IMR-90 (cell line): ENCODE results near the gene STXBP4. TPM values are rescaled to one million over a fixed set of nuclear protein-coding genes. Genes with fewer than 3 reads are reported as not detected.
A peak's percentile ranks its signal among the peaks of the same experiment; 100 is the strongest.

ENCODE experiments used
- ATAC-seq: fragments of 200-7000 bp; cut with Tn5 transposase; 2 replicates; pipeline ENCODE4 v1.9.1; 2020; ENCODE audit warnings: low read depth, mild to moderate bottlenecking, moderate library complexity
- BruUV-seq: library from RNA; stranded (reverse); fragments of 400-500 nt; replicated peaks from 2 replicates; lab custom pipeline; 2021; lab: Mats Ljungman, UMichigan
- CTCF ChIA-PET: fragments of 300-600 bp; formaldehyde crosslinking; extraction: SDS; loops from one replicate; lab custom pipeline; 2021; ENCODE audit warnings: antibody characterized with exemption; lab: Yijun Ruan, JAX
- POLR2A ChIA-PET: fragments of 300-600 bp; sonication (Branson Sonifier 250); formaldehyde crosslinking; loops from one replicate; lab custom pipeline; 2022; ENCODE audit warnings: antibody characterized with exemption; ENCODE audit not compliant: unreplicated experiment; lab: Charles Lee
- DNase-seq: peaks from one replicate; pipeline ENCODE4 v3.0.0; 2013
- H2AFZ ChIP-seq: replicated peaks from 2 replicates; pipeline ENCODE3; 2013; ENCODE audit warnings: low read length, mild to moderate bottlenecking; ENCODE audit not compliant: poor library complexity
- H2AK5ac ChIP-seq: 2 replicates; pipeline ENCODE4 v1.6.1; 2013; ENCODE audit warnings: low read depth, low read length, inconsistent platforms
- H2AK9ac ChIP-seq: replicated peaks from 2 replicates; pipeline ENCODE3; 2013; ENCODE audit warnings: mild to moderate bottlenecking, low read depth, low read length, moderate library complexity; ENCODE audit not compliant: poor library complexity
- H2BK120ac ChIP-seq: 2 replicates; pipeline ENCODE4 v1.6.1; 2013; ENCODE audit warnings: low read depth, low read length, inconsistent platforms
- H2BK15ac ChIP-seq: 3 replicates; pipeline ENCODE4 v1.6.1; 2013; ENCODE audit warnings: low read depth, low read length, inconsistent platforms
- H2BK20ac ChIP-seq: 2 replicates; pipeline ENCODE4 v1.6.1; 2013; ENCODE audit warnings: low read depth, mild to moderate bottlenecking, inconsistent platforms, low read length, moderate library complexity
- H2BK5ac ChIP-seq: 2 replicates; pipeline ENCODE4 v1.6.1; 2013; ENCODE audit warnings: mild to moderate bottlenecking, low read depth, low read length, inconsistent platforms; ENCODE audit not compliant: poor library complexity, severe bottlenecking
- H3K14ac ChIP-seq: replicated peaks from 2 replicates; pipeline ENCODE4 v1.6.1; 2013; ENCODE audit warnings: low read depth, low read length, inconsistent platforms
- H3K18ac ChIP-seq: 2 replicates; pipeline ENCODE4 v1.6.1; 2013; ENCODE audit warnings: low read depth, low read length, control low read depth
- H3K23ac ChIP-seq: 2 replicates; pipeline ENCODE4 v1.6.1; 2013; ENCODE audit warnings: low read depth, low read length, inconsistent platforms
- H3K27ac ChIP-seq: 2 replicates; pipeline ENCODE4 v1.5.1; 2013; ENCODE audit warnings: mild to moderate bottlenecking, control low read depth, low read length; ENCODE audit not compliant: insufficient read depth
- H3K27me3 ChIP-seq: 2 replicates; pipeline ENCODE4 v1.6.1; 2013; ENCODE audit warnings: low read length; ENCODE audit not compliant: control insufficient read depth, insufficient read depth
- H3K36me3 ChIP-seq: 2 replicates; pipeline ENCODE4 v1.6.1; 2013; ENCODE audit warnings: low read length, mixed read lengths; ENCODE audit not compliant: control insufficient read depth, insufficient read depth
- H3K4ac ChIP-seq: 2 replicates; pipeline ENCODE4 v1.6.1; 2013; ENCODE audit warnings: low read depth, low read length, inconsistent platforms
- H3K4me1 ChIP-seq: 2 replicates; pipeline ENCODE4 v1.6.1; 2013; ENCODE audit warnings: low read length, mixed read lengths; ENCODE audit not compliant: control insufficient read depth, insufficient read depth
- H3K4me2 ChIP-seq: 2 replicates; pipeline ENCODE4 v1.6.1; 2013; ENCODE audit warnings: low read depth, mild to moderate bottlenecking, control low read depth, low read length, moderate library complexity
- H3K4me3 ChIP-seq: 2 replicates; pipeline ENCODE4 v1.5.1; 2013; ENCODE audit warnings: low read depth, mild to moderate bottlenecking, control low read depth, low read length, moderate library complexity; ENCODE audit not compliant: insufficient read depth
- H3K56ac ChIP-seq: 2 replicates; pipeline ENCODE4 v1.6.1; 2013; ENCODE audit warnings: low read length, inconsistent platforms; ENCODE audit not compliant: insufficient read depth; ENCODE audit errors: extremely low read depth
- H3K79me1 ChIP-seq, 2 experiments: 2 replicates each; pipeline ENCODE4 v1.6.1; 2013; ENCODE audit warnings: low read length in 2 of 2, inconsistent platforms in 1 of 2, low read depth in 1 of 2
- H3K9ac ChIP-seq: 2 replicates; pipeline ENCODE4 v1.6.1; 2013; ENCODE audit warnings: low read depth, low read length, control low read depth
- H3K9me1 ChIP-seq: 2 replicates; pipeline ENCODE4 v1.6.1; 2013; ENCODE audit warnings: low read length, inconsistent platforms; ENCODE audit not compliant: insufficient read depth
- H3K9me3 ChIP-seq: 2 replicates; pipeline ENCODE4 v1.6.1; 2013; ENCODE audit warnings: low read length; ENCODE audit not compliant: control insufficient read depth, insufficient read depth
- H4K20me1 ChIP-seq: 2 replicates; pipeline ENCODE4 v1.6.1; 2013; ENCODE audit warnings: low read length, inconsistent platforms; ENCODE audit not compliant: insufficient read depth
- H4K5ac ChIP-seq: 2 replicates; pipeline ENCODE4 v1.6.1; 2013; ENCODE audit warnings: mild to moderate bottlenecking, low read depth, low read length, control low read depth
- H4K8ac ChIP-seq, 2 experiments: 2 replicates each; pipeline ENCODE4 v1.6.1; 2013; ENCODE audit warnings: low read depth in 2 of 2, low read length in 2 of 2, control low read depth in 1 of 2, inconsistent platforms in 1 of 2
- H4K91ac ChIP-seq: 2 replicates; pipeline ENCODE4 v1.6.1; 2013; ENCODE audit warnings: low read depth, low read length, inconsistent platforms; ENCODE audit not compliant: insufficient read depth
- CEBPB ChIP-seq: IDR thresholded peaks from 2 replicates; pipeline ENCODE4 v1.6.1; 2012; ENCODE audit warnings: low read depth, low read length, improper control_type of control experiment
- FOS ChIP-seq: fragments of 150-350 bp; IDR thresholded peaks from 2 replicates; pipeline ENCODE4 v1.6.1; 2016; ENCODE audit warnings: low read depth, low read length
- MAZ ChIP-seq: IDR thresholded peaks from 2 replicates; pipeline ENCODE4 v1.6.1; 2012; ENCODE audit warnings: low read depth, mild to moderate bottlenecking, low read length, improper control_type of control experiment, moderate library complexity, borderline replicate concordance
- whole genome bisulfite sequencing, 2 experiments: methylation state at CpG; one replicate each; pipeline versions ENCODE4 v1.1.5 to v1.1.7; 2013; ENCODE audit warnings: missing lambda C conversion rate in 2 of 2; ENCODE audit not compliant: insufficient read length in 1 of 2; ENCODE audit errors: extremely low coverage in 2 of 2; 5-methylcytosine and 5-hydroxymethylcytosine counted together
- dilution Hi-C: fragments of 300-500 bp; cut with HindIII; formaldehyde crosslinking; loops from one replicate; pipeline ENCODE4 v1.14.3; 2018; ENCODE audit warnings: low sequenced_read_pairs; ENCODE audit not compliant: unreplicated experiment
- in situ Hi-C: fragments of 300-500 bp; cut with MboI; formaldehyde crosslinking; loops from 3 replicates; pipeline ENCODE4 v1.14.3; 2019; ENCODE audit warnings: low sequenced_read_pairs, inconsistent platforms, mixed read lengths
- intact Hi-C: fragments of 100-400 bp; cut with micrococcal nuclease; formaldehyde crosslinking; loops from 2 replicates; pipeline ENCODE4 v1.10.0; 2022
- polyA plus RNA-seq, 3 experiments: library from polyadenylated mRNA; depleted of rRNA; stranded (reverse); fragments of >200 nt; gene quantifications; 2 replicates each; pipeline ENCODE4 v1.2.3, GENCODE V29; 2012; ENCODE audit warnings: low replicate concordance in 1 of 3
- total RNA-seq: library from RNA; depleted of rRNA; stranded (reverse); fragments of >200 nt; gene quantifications from 2 replicates; pipeline ENCODE4 v1.2.3, GENCODE V29; 2012

The STXBP4 gene
- total and polyA plus RNA-seq, 2 of the 4 experiments (the other 2 are of a cell fraction): 4.1 to 20.4 TPM

- Histone ChIP-seq H2AK9ac (no peak overlapping the region), H2BK5ac (no peak overlapping the region), H3K9me3 (no peaks in the 10 kb centered on the region), H3K36me3 (no peaks in the 10 kb centered on the region), H4K8ac (no peak overlapping the region), H3K18ac (peak overlapping the region; percentile 38; the same call in 1 of the 2 replicates), H2AK5ac (no peak overlapping the region), H3K4me3 (no peak overlapping the region), H4K5ac (no peak overlapping the region), H2AFZ (no peak overlapping the region), H2BK15ac (no peak overlapping the region), H4K20me1 (no peaks in the 10 kb centered on the region), H3K9me1 (peaks cover 5% of the 10 kb centered on the region; the same call in 1 of the 2 replicates), H3K56ac (no peak overlapping the region), H2BK120ac (peak overlapping the region; percentile 39; the same call in 1 of the 2 replicates), H3K79me1 (no peaks in the 10 kb centered on the region), H3K9ac (no peak overlapping the region), H3K14ac (no peak overlapping the region), H4K91ac (no peak overlapping the region), H3K27ac (no peak overlapping the region), H3K27me3 (no peaks in the 10 kb centered on the region), H3K4ac (no peak overlapping the region), H3K4me2 (peak overlapping the region; percentile 20; the same call in 1 of the 2 replicates), H3K4me1 (peaks cover 4% of the 10 kb centered on the region), H2BK20ac (peak overlapping the region; percentile 27), H3K23ac (no peak overlapping the region)
- peak; percentile 86 for ATAC-seq
- no CpG with 5 or more reads among the region's 7 CpGs for WGBS, 2 experiments
- peak; percentile 95 for DNase-seq
- BruUV-seq: no TSS peak
- ChIA-PET CTCF (interaction anchor here (0.6 kb wide), 3 partner anchors 11 to 160 kb away, joined by 3 to 7 read pairs (median 3); no protein-coding TSS in a partner anchor), POLR2A (no interaction called here)
- intact Hi-C loops: no loop called here
- in situ Hi-C loops: no loop called here
- dilution Hi-C loops: no loop called here
- TF ChIP-seq CEBPB (peak; percentile 51), FOS (peak; percentile 86), MAZ (no peak)
These were observed 193.5 kb downstream of the STXBP4 start for GRCh38 chr17:55161935-55162555.
